Measurements from ENCODE around the gene PTPN6.

Gene PTPN6

DNA sequence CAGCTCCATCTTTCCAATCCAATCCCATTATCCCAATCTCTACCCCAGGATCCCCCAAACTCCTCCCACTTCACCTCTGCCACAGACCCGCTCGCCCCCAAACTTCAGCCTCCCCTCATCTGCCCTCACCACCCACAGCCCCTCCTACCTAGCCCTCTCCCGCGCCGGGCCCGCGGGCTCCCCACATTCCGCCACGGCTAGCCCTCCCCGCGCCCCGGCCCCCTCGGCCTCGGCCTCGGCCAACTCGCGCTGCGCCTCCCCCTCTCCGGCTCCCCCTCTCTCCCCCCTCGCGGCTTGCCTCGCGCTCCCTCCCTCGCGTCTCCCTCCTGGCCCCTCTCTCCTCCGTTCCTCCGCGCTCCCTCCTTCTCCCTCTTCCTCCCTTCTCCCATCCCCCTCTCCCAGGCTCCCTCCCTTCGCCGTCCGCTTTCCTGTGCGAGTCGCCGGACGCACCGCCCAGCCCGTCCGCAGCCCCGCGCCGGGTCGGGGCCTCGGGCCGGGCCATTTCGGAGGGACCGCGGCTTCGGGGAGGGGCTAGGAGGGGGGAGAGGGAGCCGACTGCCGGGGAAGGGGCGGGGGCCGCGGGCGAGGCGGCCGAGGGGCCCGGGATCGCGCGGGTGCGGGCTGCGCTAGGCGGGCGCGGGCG is 23.7 kb upstream of the PTPN6 start, which contains the start of gene ATN1:
Gene ATN1, plus strand, starts transcription at position 581 of the 643 bp plus-strand sequence. CDS start 6,043 bp downstream, outside the sequence.
- TF ChIP-seq, protein P1, sequence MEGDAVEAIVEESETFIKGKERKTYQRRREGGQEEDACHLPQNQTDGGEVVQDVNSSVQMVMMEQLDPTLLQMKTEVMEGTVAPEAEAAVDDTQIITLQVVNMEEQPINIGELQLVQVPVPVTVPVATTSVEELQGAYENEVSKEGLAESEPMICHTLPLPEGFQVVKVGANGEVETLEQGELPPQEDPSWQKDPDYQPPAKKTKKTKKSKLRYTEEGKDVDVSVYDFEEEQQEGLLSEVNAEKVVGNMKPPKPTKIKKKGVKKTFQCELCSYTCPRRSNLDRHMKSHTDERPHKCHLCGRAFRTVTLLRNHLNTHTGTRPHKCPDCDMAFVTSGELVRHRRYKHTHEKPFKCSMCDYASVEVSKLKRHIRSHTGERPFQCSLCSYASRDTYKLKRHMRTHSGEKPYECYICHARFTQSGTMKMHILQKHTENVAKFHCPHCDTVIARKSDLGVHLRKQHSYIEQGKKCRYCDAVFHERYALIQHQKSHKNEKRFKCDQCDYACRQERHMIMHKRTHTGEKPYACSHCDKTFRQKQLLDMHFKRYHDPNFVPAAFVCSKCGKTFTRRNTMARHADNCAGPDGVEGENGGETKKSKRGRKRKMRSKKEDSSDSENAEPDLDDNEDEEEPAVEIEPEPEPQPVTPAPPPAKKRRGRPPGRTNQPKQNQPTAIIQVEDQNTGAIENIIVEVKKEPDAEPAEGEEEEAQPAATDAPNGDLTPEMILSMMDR (IDR thresholded peaks at IDR 0.05): no peak

DNA sequence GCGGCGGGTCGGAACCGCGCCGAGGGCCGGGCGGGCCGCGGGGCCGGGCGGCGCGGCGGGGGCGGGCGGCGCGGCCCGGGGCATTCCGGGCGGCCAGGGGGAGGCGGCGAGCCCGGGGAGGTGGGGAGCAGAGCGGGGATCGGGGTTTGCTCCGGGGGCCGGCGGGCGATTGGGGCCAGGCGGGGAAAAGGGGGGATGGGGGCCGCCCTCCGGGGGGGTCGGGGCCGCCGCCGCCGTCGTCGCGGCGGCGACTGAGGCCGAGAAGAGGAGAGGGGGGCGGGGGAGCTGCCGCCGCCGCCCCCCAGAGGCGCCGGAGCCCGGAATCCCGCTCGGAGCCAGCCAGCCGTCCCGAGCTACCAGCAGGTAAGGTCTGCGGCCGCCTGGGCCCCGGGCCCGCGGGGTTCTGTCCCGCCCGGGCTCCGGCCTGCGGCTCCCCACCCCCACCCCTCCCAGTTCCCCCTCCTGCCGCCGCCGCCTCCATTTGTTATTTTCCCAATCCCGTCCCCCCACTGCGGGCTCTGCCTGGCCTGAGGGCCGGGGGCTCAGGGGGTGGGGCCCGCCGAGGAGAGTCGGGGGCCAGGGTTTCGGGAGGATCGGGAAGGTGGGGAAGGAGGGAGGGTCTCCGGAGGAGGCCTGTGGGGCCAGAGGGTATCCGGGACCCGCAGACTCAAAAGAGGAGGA is 23.0 kb upstream of the PTPN6 start:
- TF ChIP-seq, protein P1 (IDR thresholded peaks at IDR 0.05): no peak

DNA sequence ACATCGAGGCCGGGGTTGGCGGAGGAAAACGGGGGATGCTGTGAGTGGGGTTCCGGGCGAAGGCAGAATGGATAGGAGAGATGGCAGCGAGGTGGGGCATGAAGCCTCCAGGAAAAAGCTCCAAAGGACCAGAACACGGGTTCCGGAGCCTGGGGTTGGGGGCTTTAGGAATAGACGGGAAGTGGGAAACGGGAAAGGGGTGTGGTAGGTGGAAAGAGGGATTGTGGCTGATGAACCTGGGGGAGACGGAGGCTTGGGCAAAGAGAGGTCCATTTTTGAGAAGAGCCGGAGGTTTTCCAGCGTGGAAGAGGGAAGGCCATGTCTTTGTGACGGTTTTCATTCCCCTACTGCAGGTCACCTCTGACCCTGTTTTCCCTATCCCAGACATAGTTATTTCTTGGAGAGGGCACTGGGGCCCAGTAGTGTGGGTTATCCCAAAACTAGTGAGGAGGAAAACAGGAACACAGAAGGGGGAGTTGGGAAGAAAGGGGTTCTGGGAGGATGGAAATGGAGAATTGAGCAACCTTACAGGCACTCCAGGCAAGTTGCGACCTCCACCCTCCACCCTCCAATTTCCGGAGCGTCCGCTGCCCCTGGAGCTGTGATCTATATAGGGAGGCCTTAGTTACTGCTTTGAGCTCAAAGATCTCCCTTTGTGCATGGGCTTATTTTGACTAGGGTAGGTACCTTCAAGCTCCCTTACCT is 22.3 kb upstream of the PTPN6 start:
- TF ChIP-seq, protein P1 (IDR thresholded peaks at IDR 0.05): no peak

DNA sequence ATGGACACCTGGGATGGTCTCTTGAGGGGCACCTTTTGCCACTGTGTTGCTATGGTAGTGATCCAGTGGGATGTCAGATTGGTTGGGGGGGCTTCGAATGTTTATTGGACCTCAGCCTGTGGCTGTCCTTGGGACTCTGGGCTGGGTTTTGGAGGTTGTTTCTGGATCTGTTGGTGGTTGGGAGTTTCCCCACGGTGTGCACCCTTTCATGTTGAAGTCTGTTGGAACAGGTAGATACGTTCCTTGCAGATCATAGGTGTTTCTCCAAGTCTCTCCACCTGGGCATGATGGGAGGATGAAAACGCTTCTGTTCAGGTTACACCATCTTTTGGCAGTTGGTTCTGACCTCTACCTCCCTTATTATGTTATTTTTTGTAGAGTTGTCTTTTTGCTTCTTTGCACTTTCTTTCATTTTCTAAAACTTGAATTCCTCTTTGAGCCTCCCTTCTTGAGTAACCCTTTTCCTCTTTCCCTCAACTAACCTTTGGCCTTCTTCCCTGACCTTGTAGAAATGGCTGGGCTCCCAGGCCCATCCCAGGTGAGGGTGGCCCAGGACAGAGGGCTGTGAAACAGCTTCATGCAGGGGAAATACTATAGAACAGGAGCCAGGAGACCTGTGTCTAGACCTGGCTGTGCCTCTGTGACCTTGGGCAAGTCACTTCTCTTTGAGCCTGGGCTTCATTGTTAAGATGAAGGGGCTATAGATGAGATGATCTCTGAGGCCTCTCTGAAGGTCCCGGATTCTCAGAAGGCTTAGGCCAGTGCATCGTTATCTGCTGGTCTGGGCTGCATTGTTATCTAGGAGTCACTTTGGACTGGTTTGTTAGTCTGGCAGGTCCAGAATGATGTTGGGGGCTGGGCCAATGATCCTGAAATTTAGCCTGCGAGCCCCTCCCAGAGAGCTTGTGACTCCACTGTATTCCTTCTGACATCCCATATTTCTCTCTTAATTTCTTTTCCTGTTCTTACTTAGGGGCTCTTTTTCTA is 21.4 kb upstream of the PTPN6 start:
- TF ChIP-seq, protein P1 (IDR thresholded peaks at IDR 0.05): no peak

DNA sequence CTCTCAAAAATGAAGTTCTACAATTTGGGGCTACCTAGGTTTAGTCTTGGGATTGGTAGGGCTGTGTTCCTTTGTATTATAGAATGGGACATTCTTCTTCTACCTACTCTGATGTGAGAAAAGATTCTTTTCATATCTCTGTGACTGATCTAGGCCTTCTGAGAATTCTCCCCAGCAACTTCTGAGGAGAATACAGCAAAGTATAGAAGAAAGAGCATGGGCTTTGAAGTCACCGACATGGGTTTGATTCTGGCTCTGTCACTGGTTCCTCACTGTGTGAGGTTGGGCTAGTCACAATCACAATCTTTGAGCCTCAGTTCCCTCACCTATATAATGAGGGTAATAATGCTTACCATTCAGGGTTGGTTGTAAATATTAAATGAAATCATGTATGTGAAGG is 18.4 kb upstream of the PTPN6 start:
- TF ChIP-seq, protein P1 (IDR thresholded peaks at IDR 0.05): no peak

DNA sequence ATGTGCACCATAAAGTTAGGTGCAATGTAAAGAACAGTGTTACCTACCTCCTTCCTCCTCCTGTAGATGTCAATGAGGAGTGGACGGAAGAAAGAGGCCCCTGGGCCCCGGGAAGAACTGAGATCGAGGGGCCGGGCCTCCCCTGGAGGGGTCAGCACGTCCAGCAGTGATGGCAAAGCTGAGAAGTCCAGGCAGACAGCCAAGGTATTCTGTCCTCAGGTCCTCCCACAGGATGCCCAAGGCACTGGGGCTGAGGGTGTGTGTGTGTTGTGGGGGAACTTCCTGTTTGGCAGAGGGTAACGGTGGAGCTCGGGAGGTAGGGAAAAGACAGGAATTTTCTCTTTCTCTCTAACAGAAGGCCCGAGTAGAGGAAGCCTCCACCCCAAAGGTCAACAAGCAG is 17.0 kb upstream of the PTPN6 start:
- TF ChIP-seq, protein P1 (IDR thresholded peaks at IDR 0.05): no peak

All from LNCAP (cell line).